ENCODE measurements around the gene DPAGT1.
A peak's percentile ranks its signal among the peaks of the same experiment; 100 is the strongest.
"Not testable (repeated sequence)": the region's sequence is repeated elsewhere in the genome, so short reads cannot be mapped to it uniquely, and the experiment has no call there.

Gene DPAGT1

DNA sequence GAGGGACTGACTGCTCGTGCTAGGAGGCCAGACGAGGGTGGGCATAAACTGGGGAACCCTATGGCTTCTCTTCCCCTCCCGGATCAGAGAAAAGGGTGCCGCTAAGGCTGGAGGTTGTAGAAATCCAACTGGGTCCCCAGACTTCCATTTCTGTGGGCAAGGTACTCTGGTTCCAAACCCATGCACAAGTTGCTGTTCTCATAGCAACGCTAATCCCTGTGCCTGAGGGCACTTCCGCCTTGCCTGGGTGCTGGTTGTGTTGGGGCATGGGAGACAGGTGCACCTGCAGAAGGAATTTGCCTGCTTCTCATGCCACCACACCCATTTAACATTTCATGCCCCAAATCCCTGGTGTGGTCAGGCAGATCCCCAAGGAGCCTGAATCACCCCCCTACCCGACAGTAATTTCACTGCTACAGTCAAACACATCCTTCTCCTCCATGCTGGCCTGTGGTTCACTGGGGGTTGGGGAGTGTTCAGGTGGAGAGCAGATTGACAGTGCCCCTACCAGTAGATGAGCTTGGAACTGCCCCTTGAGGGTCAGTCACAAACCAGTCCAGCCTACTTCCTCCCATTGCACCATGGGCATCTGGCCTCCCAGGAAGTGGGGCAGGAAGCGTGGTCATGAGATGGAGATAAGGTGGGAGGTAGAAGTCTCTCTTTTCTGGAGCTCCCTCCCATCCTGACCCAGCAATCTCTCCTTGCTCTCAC lies 6.6 kb upstream of the DPAGT1 start:
- H3K4me1 Mint-ChIP-seq = peaks cover 49% of the 10 kb centered on the region
- peak overlapping the region; percentile 82 to 91 (median 89) for H3K4me3 Mint-ChIP-seq
- TF ChIP-seq, protein P1, sequence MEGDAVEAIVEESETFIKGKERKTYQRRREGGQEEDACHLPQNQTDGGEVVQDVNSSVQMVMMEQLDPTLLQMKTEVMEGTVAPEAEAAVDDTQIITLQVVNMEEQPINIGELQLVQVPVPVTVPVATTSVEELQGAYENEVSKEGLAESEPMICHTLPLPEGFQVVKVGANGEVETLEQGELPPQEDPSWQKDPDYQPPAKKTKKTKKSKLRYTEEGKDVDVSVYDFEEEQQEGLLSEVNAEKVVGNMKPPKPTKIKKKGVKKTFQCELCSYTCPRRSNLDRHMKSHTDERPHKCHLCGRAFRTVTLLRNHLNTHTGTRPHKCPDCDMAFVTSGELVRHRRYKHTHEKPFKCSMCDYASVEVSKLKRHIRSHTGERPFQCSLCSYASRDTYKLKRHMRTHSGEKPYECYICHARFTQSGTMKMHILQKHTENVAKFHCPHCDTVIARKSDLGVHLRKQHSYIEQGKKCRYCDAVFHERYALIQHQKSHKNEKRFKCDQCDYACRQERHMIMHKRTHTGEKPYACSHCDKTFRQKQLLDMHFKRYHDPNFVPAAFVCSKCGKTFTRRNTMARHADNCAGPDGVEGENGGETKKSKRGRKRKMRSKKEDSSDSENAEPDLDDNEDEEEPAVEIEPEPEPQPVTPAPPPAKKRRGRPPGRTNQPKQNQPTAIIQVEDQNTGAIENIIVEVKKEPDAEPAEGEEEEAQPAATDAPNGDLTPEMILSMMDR (IDR thresholded peaks at IDR 0.05; ENCODE audit: unreplicated experiment in 3 of 3) = no peak
- H3K27me3 Mint-ChIP-seq (ENCODE audit: low read depth) = no peaks in the 10 kb centered on the region
- no peaks in the 10 kb centered on the region for H3K9me3 Mint-ChIP-seq
- peak overlapping the region; percentile 40 to 56 (median 49) for H3K27ac Mint-ChIP-seq
- peaks cover 12% of the 10 kb centered on the region for H3K36me3 Mint-ChIP-seq (ENCODE audit: low read depth)

DNA sequence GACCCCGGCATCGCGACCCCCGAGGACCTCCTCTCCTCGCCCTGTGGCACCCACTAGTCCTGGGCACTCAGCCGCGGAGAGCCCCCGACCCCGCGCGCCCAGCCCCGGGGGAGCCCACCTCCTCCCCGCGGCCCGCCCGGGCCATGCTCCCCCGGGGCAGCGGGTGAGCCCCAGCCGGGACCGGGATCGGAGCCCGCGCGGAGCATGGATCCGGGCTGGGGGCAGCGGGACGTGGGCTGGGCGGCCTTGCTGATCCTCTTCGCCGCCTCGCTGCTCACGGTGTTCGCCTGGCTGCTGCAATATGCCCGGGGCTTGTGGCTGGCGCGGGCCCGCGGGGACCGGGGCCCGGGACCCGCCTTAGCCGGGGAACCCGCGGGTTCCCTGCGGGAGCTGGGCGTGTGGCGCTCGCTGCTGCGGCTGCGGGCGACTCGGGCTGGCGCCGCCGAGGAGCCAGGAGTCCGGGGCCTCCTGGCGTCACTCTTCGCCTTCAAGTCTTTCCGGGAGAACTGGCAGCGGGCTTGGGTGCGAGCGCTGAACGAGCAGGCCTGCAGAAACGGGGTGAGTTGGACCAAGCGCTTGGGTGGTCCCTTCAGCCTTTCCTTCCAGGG lies 6.0 kb upstream of the DPAGT1 start:
- peak overlapping the region; percentile 89 to 91 (median 89) for H3K4me3 Mint-ChIP-seq
- peaks cover 49% of the 10 kb centered on the region for H3K4me1 Mint-ChIP-seq
- peaks cover 12% of the 10 kb centered on the region for H3K36me3 Mint-ChIP-seq (ENCODE audit: low read depth)
- no peaks in the 10 kb centered on the region for H3K9me3 Mint-ChIP-seq
- H3K27ac Mint-ChIP-seq = peak overlapping the region; percentile 40 to 56 (median 49)
- no peaks in the 10 kb centered on the region for H3K27me3 Mint-ChIP-seq (ENCODE audit: low read depth)
- TF ChIP-seq, protein P1 (IDR thresholded peaks at IDR 0.05; ENCODE audit: unreplicated experiment in 3 of 3) = no peak

DNA sequence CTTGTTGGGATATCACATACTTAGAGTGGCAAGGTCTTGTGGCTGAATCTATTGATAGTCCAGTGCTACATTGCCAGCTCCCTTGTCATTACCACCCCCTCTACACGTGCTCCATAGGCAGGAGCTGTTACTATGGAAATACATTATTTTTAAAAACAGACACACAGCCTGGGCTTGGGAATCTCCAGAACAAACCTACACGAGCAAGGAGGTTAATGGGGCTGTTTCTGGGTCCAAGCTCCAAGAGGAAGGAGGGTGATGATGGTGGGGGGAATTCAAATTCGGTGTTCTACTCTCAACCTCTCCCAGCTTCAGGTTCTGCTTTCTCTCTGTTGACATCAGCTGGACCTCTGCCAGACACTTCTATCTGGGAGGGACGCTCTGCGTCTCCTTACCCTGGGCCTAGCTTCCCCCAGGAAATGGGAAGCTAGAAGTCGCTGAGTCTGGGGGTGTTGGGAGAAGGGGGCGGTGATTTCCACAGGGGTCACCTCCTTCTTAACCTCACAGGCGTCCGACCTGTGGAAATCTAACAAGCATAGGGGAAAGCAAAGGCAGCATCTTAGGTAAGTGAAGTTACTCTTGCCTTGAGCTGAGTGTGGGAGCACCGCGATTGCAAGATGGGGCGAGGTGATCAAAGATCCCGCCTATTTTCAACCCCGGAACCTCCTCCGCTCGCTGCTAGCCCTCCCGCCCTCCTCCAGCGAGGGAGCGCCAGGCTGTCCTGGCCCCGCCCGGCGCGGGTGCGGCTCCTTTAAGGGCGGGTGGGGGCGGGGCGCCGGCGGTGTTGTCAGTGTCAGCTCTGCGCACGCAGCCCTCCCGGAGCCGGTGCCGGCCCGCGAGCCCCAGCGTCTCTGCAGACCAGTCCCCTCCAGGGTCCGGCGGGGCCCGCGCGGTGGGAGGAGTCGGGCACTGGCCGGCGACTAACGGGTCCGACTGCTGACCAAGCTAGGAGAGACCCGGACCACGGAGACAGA lies 5.2 kb upstream of the DPAGT1 start, which contains the start of gene C2CD2L:
C2CD2L (plus strand) TSS at position 781 of the 974 bp plus-strand sequence. CDS start 398 bp downstream, outside the sequence.
- H3K27me3 Mint-ChIP-seq (ENCODE audit: low read depth) = no peaks in the 10 kb centered on the region
- peak within 1 kb of the TSS; percentile 89 to 95 (median 91) for H3K4me3 Mint-ChIP-seq
- H3K4me1 Mint-ChIP-seq = peaks cover 49% of the 10 kb centered on the region
- H3K9me3 Mint-ChIP-seq = no peaks in the 10 kb centered on the region
- H3K36me3 Mint-ChIP-seq (ENCODE audit: low read depth) = peaks cover 11% of the 10 kb centered on the region
- TF ChIP-seq, protein P1 (IDR thresholded peaks at IDR 0.05; ENCODE audit: unreplicated experiment in 3 of 3) = no peak
- peak within 1 kb of the TSS; percentile 89 to 93 (median 89) for H3K27ac Mint-ChIP-seq

DNA sequence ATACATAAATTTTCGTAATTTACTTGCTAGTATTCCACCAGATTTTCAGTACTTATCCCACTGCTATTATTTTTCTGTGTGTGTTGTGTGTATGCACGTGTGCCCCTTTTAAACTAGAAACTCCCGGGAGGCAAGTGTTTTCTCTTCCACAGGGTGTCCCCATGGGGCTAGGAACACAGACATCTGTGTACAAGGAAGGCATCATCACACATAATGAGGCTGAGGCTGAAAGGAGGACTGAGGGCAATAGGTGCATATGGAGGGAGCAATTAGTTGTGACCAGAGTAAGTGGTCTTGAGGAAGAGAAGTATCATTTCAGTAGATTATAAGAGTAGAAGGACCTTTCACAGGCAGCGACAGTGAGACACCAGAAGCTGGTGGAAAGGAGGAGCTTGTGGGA lies 2.1 kb upstream of the DPAGT1 start:
- Mint-ChIP-seq H3K27ac (peak overlapping the region; percentile 95 to 98 (median 98)), H3K36me3 (ENCODE audit: low read depth) (peaks cover 3% of the 10 kb centered on the region), H3K9me3 (no peaks in the 10 kb centered on the region), H3K4me1 (peaks cover 48% of the 10 kb centered on the region), H3K27me3 (ENCODE audit: low read depth) (no peaks in the 10 kb centered on the region), H3K4me3 (peak overlapping the region; percentile 56 to 86 (median 76))
- TF ChIP-seq, protein P1 (IDR thresholded peaks at IDR 0.05; ENCODE audit: unreplicated experiment in 3 of 3) = no peak

DNA sequence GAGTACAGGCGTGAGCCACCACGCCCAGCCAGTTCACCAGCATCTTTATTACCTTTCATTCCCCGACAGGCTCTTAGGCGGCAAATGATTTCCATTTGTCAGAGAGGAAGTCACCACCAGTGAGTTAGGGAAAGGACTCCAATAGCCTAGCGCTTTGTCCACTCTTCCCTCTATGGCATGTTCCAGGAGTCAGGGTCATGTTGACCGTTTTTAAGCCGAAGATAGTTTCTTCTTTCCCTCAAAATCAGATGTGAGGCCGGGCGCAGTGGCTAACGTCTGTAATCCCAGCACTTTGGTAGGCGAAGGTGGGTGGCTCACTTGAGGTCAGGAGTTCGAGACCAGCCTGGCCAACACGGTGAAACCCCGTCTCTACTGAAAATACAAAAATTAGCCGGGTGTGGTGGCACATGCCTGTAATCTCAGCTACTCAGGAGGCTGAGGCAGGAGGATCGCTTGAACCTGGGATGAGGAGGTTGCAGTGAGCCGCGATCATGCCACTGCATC lies 1.6 kb upstream of the DPAGT1 start:
- not testable (repeated sequence) for H3K9me3 Mint-ChIP-seq; H3K27me3 Mint-ChIP-seq (ENCODE audit: low read depth); H3K36me3 Mint-ChIP-seq (ENCODE audit: low read depth)
- Mint-ChIP-seq H3K4me3 (peak overlapping the region; percentile 52 to 84 (median 64)), H3K4me1 (peaks cover 43% of the 10 kb centered on the region), H3K27ac (peak overlapping the region; percentile 95 to 98 (median 98))

Measured in nephron (organoid).